ENCODE results near the gene FZD10.

The FZD10 gene

DNA sequence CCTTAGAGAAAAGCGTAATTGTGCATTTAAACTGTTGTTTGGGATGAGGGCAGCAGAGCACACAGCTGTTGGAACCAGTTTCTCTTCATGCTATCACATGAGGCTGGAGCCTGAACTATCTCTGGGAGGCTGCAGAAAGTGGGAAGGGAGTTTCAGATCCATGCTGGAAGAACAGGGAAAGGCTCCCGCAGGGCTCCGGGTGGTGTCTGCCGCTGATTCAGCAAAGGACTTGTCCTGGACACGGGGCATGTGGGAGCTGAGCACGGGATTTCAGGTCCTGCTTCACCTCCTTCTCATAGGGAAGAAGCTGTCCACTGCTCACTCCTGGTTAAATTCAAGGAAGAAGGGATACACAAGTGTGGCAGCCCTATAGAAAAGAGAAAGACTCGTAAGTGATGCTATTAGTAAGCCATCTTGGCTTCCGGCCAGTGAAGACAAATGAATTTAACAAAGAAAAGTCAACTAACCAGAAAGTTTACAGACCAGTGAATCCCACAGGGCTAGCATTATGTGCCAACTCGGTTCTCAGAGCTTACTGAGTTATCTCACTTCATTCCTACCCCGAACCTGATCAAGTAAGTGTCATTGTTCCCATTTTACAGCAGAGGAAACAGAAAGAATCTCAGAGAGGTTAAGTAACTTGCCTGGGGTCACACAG is 6.7 kb upstream of the FZD10 start:
- no peak for DNase-seq

DNA sequence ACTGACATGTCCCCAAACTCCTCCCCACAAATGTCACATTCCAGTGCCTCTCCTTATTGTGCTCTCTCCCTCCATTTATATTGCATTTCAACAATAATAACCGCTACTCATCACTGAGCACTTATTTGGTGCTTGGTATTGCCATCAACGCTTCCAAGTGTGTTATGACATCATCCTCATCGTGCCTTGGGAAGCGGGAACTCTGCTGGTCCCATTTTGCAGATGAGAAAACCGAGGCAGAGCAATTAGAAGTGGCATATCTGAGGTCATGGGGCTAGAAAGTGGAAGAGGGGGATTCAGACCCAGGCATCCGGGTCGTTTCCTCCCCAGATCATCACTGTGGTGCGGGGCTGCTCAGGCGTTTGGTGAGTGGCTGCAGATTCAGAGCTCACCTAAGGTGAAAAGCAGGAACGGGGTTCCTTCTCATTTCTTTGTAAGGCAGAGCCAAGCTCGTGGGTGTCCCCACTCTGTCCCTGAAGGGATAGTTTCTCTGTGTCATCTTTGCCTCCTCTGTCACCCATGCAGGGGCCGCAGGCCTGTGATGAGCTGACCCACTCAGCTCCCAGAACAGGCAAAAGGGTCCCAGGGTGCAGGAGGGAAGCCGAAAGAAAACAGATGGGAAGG is 5.5 kb upstream of the FZD10 start:
- DNase-seq = no peak

DNA sequence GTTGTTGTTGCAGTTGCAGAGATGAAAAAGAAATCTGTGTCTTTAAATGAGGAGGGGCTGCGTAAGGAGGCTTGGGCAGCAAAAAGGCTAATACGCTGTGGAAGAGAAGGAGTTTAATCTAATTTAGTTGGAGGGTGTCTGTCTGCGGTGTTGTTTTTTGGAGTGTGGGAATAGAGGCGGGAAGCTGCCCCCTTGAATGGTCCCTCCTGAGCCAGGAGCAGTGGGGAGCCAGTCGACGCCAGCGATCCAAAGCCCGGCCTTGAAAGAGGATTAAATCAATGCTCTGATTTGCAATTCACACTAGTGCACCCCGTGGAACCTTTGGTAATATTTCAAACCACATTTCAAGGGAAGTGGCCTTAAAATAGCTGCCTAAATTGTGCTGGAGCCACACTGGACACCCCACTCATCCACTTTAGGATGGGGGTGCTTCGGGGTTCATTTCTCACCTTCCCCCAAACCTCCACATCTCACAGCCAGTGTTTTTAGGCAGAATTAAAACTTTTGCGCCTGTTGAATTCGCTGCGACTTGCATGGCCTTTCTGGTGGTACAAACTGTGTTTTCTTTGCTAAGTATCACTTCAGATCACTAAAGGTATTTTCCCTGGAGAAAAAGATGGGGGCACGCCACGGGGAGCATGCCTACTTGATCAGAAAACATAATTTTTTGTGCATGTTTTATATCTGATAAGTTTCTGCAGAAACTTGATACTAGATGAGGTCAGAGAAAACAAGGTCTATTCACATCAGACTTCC is 4.1 kb upstream of the FZD10 start:
- DNase-seq = no peak

DNA sequence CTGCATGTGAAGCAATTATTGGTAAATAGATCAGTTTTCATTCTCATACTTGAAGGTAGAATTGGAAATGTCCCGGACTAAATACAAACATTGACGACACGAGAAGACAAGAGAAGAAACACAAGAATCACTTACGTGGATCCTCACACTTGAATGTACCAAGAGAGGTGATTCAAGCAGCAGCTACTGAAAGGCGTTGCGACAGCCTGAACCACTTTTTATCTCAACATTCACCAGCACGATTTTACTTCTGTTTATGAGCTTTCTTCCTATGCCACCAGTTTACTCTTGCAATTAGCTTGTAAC is 3.6 kb upstream of the FZD10 start:
- no peak for DNase-seq

DNA sequence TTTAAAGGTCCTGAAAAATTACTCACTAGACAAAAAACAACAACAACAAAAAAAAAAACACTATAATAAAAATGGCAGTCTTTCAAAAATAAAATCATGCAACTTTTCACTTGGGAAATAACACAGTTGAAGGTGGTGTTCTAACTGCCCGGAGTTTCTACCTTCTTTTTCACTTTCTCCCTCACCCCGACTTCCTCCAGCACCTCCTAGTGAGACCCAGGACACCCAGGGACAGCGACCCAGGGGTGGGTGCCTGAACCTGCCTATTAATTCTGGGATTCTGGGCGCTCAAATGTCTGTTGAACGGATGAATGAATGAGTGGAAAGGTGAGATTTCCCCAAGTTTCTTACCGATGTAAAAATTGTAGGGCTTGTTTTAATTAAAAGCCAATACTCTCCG is 2.0 kb upstream of the FZD10 start:
- DNase-seq = no peak

DNA sequence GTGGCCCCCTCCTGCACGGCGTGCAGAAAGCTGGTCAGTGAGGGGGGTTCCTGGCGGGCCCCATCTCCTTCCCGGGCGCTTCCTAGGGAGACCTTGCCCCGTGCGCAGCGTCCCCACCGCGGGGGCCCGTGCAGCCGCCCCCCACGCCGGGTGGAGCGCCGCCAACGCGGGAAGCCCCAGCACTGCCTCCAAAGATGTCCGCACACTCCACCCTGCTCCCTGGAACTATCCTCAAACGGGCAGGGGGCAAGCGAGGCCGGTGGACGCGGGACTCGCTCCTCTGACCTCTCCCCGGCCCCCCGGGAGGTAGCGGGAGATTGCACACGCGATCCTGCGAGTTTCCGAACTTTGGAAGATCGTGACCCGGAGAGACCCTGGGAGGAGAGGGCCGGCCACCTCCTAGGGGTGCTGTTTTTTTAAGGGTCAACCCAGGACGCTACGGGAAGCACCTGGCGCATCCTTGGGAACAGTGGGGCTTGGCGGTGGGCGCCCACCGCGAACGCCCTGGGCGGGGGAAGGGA is 1.5 kb upstream of the FZD10 start:
- DNase-seq = no peak

DNA sequence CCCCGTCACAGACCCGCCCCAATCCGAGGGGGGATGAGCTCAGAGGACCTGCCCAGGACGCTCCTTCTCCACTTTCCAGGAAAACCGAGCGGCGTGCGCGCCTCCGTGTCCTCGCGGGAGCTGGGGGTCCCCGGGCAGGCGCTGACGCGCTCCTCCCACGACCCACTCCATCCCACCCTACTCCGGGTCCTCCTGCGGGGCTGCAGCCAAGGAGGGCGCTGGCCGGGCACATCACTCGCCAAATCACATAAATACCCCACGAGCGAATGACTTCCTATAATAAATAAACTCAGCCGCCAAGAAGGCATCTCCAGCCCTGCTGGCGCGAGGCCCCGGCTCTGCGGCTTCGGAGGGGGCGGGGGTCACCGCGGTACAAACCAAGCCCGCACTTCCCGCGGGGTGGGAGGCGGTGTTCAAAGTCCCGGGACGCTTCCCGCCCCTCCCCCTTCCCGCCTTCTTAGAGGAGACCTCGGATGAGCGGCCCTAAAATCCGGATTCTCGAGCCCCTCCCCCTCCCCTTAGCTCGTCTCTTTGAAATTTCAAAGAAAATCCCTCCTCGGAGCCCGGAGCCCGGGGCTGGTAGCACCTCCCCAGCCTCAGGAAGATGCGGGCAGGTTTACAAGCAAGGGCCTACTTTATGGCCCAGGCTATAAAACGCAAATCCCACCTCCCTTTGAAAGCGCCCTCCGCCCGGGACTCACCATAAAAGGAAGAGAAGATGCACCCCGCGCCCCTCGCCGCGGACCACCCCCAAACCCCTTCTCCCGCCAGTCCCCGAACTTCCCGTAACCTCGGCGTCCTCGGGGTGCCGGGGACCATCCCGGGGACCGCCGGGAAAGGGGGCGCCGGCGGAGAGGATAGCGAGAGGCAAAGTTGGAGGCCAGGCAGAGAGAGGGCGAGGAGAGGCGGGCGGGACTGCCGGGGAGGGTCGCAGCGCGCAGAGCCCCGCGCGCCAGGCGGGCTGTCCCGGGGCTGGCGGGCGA is 712 bp upstream of the FZD10 start:
- DNase-seq = no peak

DNA sequence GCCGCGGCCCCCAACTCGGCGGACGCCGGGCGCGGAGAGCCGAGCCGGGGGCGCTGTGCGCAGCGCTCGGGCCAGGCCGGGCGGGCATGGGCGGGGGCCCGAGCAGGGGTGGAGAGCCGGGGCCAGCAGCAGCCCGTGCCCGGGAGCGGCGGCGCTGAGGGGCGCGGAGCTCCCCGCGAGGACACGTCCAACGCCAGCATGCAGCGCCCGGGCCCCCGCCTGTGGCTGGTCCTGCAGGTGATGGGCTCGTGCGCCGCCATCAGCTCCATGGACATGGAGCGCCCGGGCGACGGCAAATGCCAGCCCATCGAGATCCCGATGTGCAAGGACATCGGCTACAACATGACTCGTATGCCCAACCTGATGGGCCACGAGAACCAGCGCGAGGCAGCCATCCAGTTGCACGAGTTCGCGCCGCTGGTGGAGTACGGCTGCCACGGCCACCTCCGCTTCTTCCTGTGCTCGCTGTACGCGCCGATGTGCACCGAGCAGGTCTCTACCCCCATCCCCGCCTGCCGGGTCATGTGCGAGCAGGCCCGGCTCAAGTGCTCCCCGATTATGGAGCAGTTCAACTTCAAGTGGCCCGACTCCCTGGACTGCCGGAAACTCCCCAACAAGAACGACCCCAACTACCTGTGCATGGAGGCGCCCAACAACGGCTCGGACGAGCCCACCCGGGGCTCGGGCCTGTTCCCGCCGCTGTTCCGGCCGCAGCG is 639 bp downstream of the FZD10 start:
- DNase-seq = no peak

DNA sequence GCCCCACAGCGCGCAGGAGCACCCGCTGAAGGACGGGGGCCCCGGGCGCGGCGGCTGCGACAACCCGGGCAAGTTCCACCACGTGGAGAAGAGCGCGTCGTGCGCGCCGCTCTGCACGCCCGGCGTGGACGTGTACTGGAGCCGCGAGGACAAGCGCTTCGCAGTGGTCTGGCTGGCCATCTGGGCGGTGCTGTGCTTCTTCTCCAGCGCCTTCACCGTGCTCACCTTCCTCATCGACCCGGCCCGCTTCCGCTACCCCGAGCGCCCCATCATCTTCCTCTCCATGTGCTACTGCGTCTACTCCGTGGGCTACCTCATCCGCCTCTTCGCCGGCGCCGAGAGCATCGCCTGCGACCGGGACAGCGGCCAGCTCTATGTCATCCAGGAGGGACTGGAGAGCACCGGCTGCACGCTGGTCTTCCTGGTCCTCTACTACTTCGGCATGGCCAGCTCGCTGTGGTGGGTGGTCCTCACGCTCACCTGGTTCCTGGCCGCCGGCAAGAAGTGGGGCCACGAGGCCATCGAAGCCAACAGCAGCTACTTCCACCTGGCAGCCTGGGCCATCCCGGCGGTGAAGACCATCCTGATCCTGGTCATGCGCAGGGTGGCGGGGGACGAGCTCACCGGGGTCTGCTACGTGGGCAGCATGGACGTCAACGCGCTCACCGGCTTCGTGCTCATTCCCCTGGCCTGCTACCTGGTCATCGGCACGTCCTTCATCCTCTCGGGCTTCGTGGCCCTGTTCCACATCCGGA is 1.4 kb downstream of the FZD10 start:
- DNase-seq = no peak

DNA sequence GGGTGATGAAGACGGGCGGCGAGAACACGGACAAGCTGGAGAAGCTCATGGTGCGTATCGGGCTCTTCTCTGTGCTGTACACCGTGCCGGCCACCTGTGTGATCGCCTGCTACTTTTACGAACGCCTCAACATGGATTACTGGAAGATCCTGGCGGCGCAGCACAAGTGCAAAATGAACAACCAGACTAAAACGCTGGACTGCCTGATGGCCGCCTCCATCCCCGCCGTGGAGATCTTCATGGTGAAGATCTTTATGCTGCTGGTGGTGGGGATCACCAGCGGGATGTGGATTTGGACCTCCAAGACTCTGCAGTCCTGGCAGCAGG is 1.9 kb downstream of the FZD10 start:
- no peak for DNase-seq

DNA sequence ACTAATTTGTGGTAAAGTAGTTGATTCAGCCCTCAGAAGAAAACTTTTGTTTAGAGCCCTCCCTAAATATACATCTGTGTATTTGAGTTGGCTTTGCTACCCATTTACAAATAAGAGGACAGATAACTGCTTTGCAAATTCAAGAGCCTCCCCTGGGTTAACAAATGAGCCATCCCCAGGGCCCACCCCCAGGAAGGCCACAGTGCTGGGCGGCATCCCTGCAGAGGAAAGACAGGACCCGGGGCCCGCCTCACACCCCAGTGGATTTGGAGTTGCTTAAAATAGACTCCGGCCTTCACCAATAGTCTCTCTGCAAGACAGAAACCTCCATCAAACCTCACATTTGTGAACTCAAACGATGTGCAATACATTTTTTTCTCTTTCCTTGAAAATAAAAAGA is 2.7 kb downstream of the FZD10 start:
- peak; percentile 58 for DNase-seq

DNA sequence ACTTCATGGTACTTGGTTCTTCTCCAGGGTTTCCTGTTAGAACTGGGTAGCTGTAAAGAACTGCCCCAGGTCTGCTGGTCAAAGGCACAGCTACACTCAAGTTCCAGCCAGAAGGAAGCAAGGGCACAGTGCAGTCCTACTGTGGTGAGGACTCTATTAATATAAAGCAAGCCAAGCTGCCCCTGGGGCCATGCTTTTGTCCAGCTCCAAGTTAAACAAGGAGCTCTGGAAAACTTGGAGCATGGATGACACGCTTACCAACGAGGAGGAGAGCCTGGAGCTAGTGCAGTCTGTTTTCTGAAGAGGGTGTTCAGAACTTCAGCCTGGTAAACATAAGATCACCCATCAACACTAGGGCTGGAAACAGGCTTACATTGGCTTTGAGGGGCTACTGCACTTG is 4.0 kb downstream of the FZD10 start:
- no peak for DNase-seq

DNA sequence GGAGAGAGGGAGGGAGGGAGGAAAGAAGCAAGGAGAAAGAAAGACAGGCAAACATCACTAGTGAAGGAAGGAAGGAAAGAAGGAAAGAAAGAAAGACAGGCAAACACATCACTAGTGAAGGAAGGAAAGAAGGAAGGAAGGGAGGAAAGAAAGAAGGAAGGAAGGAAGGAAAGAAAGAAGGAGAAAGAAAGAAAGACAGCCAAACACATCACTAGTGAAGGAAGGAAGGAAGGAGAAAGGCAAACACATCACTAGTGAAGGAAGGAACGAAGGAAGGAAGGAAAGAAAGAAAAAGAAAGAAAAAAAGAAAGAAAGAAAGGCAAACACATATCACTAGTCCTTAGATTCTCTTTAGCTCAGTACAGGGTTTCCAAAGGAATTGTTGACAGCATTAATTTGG is 5.3 kb downstream of the FZD10 start:
- DNase-seq = no peak

DNA sequence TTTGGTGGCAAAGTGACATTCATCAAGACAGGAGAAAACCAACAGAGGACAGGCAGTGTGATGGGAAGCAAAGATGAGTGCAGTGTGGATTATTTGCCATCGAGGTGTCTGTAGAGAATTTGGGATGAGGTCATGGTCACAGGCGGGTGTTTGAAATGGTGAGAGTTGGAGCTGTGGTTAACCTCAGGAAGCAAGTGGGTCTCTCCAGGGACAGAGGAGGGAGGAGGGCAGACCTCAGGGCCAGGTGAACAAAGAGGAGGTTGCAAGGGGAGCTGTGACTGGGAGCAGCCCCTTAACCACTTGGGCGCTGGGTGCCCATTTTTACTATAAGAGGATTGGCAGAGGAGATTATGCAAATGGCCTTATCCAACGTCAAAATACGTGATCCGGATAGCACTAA is 7.0 kb downstream of the FZD10 start:
- no peak for DNase-seq

DNA sequence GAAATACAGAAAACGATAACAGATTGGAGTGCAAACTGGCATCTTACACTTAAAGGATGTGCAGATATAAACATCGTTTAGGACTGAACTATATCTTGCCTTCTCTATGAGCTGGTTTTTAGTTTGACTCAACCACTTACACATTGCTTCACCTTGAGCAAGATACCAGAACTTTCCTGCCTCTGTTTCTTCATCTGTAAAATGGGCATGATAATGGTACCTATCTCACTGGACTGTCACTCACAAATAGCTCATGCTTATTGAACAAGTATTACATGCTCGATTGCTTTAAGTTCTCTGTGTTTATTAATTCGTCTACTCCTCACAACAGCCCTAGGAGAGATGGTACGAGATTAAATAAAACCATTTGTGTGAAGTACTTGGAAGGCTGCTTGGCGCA is 7.7 kb downstream of the FZD10 start:
- DNase-seq = no peak

DNA sequence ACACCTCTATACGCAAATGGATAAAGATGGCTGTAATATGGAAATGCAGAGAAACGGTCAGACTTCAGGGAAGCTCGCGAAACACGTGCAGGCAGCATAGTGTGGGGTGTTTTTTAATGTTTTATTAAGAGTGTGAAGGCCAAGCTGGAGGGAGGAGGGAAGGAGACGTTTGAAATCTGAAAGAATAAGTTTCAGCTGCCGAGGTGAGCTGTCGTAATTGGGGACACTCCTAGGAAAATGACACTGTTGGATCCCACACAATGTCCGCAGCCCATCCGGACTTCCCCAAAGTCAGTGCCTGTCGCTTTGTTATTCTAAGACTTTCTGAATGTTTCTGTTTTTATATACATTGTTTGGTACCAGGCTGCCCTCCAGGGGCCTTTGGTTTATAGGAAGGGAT is 8.3 kb downstream of the FZD10 start:
- DNase-seq = no peak

DNA sequence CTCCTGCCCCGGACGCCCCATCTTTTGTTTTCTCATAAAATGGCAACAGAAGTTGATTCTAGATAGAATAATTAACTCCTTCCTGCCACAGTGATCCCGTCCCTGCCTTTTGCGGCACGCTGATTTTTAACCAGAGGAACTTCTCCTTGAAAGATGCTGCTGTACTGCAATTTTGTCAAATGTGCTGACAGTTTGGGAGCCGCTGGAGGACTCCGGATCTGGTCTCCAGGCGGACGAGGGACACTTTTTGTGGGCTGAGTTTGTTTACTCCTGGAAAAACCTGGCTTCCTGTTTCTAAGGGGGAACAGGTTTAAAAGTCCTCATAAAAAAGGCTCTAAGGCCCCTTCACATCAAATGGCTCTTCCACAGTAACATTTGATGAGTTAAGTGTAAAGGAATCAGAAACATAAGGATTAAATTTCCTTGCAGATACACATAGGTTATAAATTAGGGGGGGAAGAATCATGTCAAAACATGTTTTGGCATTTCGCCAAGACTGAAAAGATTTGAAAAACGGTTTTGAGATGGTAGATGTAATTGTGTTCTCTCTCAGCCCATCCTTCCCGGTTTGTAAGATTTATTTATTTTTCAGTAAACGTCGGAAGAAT is 15.5 kb downstream of the FZD10 start:
- no peak for DNase-seq

DNA sequence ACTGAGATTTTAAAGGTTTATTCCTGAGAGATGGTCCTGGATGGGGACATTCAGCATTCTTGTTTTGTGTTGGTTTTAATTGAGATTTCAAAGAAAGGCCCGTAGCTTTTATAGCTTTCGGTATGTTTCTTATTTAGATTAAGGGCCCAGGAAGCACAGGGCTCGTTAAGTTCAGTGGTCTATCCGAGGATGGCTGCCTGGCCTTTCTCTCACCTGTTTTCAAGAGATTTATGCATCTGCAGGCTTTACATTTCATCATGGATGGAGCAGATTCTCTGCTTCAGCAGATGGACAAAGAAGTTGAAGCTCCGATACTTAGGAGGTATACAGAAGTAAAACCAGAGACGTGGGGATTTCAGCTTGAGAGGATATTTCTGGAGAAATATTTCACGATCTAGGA is 16.0 kb downstream of the FZD10 start:
- no peak for DNase-seq

DNA sequence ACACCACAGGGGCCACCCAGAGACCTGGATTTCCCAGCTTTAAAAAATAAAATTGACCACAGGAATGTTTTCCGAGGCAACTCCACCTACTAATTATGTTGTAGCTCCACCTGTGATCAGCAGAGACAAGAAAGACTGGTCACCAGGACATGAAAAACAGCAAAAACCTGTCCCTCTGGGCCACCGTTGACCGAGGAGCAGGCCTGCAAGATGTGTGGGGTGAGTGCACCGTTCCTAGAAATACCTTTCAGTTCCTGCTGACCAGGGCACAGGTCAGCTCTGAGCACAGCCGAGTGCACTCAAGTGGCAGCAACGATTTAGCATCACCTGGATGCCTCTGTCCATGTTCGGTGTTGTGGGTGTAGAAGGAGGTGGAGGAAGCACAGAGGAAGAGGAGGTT is 16.9 kb downstream of the FZD10 start:
- no peak for DNase-seq

DNA sequence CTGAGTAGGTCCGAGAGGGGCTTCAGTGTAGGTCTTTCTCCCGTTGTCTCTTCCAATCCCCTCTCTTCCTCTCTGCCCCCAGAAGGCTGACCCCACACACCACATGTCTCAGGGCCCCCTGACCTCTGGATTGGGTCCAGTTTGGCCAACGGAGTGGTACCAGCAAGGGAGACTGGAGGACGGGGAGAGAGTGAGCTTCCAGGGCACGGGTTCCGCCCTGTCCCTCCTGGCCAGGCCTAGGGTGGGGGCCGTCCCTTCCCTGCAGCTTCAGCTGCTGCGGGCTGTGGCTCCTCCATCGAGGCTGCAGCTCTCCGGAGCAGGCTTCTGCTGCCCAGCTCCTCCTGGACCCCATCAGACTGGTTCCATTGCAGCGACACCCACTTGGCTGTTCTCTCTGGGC is 17.4 kb downstream of the FZD10 start:
- no peak for DNase-seq

DNA sequence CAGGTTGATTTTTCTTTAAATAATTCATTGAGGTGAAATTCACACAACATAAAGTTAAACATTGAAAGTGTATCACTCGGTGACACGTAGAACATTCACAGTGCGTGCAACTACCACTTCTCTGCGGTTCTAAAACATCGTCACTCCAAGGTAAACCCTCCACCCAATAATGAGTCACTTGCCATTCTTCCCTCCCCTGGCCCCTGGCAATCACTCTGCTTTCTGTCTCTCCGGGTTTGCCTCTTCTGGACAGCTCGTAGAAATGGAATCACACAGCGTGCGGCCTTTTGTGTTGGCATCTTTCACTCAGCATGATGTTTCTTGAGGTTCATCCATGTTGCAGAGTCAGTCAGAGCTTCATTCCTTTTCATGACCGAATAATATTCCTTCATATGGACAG is 18.9 kb downstream of the FZD10 start:
- no peak for DNase-seq

All from NCI-H345 (cell line).